Epithelial cell of esophagus (primary cell): ENCODE results near the gene NRROS.

Experiments used
- DNase-seq: peaks from one replicate; pipeline ENCODE4 v3.0.0; 2010; ENCODE audit warnings: low read depth
- H3K4me3 ChIP-seq: 2 replicates; pipeline ENCODE4 v1.5.1; 2011; ENCODE audit warnings: mild to moderate bottlenecking, low read length, control low read depth
- TF ChIP-seq, protein P1 (sequence below): IDR thresholded peaks from 2 replicates; pipeline ENCODE4 v1.5.1; 2011; ENCODE audit warnings: low read depth, mild to moderate bottlenecking, low read length, control low read depth, inconsistent platforms; ENCODE audit not compliant: insufficient read depth; ENCODE audit errors: missing control alignments

NRROS gene

DNA sequence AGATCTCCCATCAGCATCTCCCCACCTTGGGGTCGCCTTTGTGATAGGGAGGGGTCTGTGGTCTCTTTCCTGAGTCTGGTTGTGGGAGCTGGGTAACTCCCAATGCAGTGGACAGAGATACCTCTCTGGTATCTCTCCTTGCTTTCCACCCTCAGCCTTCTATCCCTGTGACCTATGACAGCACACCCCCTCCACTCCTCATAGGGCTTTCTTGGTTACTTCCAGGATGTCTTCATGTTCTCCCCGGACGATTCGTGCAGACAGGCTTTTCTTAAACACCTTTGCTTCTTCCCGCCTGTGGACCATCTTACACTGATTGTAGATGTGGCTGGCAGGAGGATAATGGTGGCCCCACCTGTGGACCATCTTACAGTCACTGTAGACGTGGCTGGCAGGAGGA is 14.2 kb upstream of the NRROS start:
- TF ChIP-seq, protein P1, sequence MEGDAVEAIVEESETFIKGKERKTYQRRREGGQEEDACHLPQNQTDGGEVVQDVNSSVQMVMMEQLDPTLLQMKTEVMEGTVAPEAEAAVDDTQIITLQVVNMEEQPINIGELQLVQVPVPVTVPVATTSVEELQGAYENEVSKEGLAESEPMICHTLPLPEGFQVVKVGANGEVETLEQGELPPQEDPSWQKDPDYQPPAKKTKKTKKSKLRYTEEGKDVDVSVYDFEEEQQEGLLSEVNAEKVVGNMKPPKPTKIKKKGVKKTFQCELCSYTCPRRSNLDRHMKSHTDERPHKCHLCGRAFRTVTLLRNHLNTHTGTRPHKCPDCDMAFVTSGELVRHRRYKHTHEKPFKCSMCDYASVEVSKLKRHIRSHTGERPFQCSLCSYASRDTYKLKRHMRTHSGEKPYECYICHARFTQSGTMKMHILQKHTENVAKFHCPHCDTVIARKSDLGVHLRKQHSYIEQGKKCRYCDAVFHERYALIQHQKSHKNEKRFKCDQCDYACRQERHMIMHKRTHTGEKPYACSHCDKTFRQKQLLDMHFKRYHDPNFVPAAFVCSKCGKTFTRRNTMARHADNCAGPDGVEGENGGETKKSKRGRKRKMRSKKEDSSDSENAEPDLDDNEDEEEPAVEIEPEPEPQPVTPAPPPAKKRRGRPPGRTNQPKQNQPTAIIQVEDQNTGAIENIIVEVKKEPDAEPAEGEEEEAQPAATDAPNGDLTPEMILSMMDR = no peak
- H3K4me3 ChIP-seq = no peak overlapping the region
- DNase-seq = no peak

DNA sequence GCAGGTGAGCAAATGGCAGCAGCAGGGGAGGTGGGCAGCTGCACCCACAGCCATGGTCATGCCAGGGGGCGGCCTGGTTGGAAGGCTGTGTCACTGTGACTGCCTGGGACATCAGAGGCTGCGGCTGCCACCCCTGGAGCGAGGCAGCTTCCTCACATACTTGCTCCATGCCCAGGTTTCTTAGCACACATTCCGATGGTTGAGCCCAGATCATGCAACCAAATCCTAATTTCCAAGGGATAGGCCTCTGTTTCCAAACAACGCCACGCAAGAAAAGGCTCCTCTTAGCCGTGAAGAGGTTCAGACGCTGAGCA is 11.6 kb upstream of the NRROS start:
- TF ChIP-seq, protein P1 = no peak
- H3K4me3 ChIP-seq = no peak overlapping the region
- no peak for DNase-seq

DNA sequence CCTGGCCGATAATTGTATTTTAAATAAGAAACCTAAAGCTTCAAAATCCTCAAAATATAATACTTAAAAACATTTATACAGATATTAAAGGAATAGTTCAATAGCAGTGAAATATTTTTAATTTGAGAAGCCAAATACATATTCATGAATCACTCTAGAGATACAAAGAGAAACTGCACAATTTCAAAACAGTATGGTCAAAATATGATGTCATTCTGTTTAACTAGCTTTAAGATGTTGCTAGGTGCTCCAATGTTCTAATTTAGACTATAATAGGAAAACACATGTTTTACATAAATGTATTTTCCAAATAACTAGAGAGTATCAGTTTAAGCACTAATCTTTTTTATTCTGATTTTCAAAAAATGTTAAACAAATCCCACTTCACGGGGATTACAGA is 10.3 kb upstream of the NRROS start:
- no peak for DNase-seq
- TF ChIP-seq, protein P1 = no peak
- no peak overlapping the region for H3K4me3 ChIP-seq

DNA sequence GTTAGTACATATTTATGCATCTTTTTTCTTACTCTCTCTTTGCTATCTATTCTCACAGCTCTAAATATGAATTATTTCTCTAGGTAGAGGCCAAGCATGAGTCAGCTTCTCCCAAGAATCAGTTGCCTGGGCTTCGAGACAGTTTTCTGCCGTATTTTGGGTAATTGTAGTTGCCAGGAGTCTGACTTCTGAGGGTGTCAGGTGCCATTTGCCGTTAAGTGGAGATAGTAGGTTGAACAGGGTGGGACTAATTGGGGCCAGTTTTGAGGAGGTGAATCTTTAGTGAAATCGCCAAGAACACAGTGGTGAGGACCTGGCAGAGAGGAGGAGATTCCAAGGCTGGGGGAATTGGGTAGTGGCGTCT is 7.8 kb upstream of the NRROS start:
- peak overlapping the region; percentile 66 for H3K4me3 ChIP-seq
- DNase-seq = no peak
- TF ChIP-seq, protein P1 = no peak

DNA sequence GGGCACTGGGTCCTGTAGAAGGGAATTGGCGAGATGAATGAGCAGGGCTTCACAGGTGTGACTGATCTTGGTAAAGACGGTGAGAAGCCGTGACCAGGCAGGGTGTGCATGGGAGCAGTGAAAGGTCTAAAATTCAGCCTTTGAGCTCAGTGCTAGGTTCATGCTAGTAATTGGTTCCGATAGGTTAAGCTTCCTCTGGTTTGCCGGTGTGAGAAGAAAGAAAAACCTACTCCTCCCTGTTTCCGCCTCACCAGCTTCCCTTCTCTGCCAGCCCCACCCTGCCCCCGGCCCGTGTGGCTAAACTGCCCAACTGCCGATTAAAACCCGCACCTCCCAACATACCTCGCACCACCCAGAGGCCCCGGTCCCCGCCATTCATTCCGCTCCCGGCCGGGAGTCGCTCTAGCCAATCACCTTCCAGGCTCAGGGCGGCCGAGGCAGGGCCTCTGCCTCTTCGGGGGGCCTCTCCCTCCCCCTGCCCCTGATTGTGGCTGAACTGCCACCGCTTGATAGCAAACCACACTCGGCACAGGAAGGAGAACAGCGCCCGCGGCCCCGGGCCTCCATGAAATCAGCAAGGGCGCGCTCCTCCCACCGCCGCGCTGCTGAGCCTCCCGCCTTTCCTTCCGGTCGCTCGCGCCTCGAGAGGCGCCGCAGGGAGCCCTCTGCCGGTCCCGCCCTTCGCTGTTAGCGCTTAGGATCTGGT is 7.3 kb upstream of the NRROS start:
- peak; percentile 71 for DNase-seq
- peak overlapping the region; percentile 66 for H3K4me3 ChIP-seq
- TF ChIP-seq, protein P1 = peak; percentile 26

DNA sequence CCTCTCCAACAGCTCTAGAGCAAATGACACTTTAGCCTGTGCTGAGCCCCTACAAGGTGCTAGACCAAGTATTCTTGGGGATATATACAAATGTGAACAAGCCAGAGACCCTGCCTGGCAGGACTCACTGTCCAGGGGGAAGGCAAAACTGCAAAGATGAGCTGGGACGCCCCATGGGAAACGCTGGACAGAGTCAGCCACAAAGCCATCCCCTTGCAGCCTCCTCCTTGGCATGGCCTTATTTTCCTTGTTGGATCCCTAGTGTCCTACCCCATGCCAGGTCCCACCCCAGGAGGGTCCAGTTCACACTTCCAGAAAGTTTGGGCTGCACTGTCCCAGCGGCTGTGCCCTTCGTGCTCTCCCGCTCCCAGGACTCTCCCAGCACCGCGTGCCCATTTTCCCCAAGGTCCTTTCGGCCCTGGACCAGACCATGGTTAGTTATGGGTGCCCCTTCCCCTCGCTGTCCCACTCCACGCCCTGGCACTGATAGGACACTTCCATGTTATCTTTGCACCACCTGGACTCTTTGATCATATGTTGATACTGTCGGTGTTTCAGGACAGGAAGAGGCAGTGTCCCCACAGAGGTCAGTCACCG is 5.8 kb upstream of the NRROS start:
- H3K4me3 ChIP-seq = no peak overlapping the region
- no peak for DNase-seq
- TF ChIP-seq, protein P1 = no peak

DNA sequence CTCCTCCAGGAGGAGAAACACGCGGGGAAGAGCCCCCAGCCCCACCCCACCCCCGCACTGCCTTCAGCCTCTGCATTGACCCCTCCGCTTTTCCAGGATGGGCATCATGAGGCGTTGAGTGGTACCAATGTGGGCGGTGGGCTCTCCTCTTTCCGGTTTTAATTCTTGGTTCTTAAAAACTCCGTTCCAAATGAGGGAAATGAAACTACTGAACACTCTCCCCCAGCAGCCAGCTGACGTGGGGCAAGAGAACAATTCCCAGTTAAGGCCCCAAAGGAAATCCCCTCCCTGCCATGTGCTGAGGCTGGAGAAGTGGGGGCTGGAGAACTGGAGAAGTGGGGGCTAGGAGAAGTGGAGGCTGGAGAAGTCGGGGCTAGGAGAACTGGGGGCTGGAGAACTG is 5.3 kb upstream of the NRROS start:
- DNase-seq = no peak
- H3K4me3 ChIP-seq = no peak overlapping the region
- TF ChIP-seq, protein P1 = no peak
